HUES48 (cell line): ENCODE data around the gene CCDC78.
A peak's percentile ranks its signal among the peaks of the same experiment; 100 is the strongest.
"Not testable (repeated sequence)": the region's sequence is repeated elsewhere in the genome, so short reads cannot be mapped to it uniquely, and the experiment has no call there.

ENCODE experiments used
- H3K27ac ChIP-seq: one replicate; pipeline ENCODE4 v1.7.0; 2013; ENCODE audit warnings: low read depth, low read length, inconsistent platforms
- H3K27me3 ChIP-seq: 2 replicates; pipeline ENCODE4 v1.6.1; 2013; ENCODE audit warnings: mild to moderate bottlenecking, low read length; ENCODE audit not compliant: control insufficient read depth, insufficient read depth
- H3K36me3 ChIP-seq: 2 replicates; pipeline ENCODE4 v1.6.1; 2013; ENCODE audit warnings: low read length; ENCODE audit not compliant: control insufficient read depth, insufficient read depth
- H3K4me1 ChIP-seq: 2 replicates; pipeline ENCODE4 v1.6.1; 2013; ENCODE audit warnings: mild to moderate bottlenecking, low read length; ENCODE audit not compliant: control insufficient read depth, insufficient read depth
- H3K4me3 ChIP-seq: 2 replicates; pipeline ENCODE4 v1.5.1; 2013; ENCODE audit warnings: mild to moderate bottlenecking, low read depth, low read length
- H3K9ac ChIP-seq: 2 replicates; pipeline ENCODE4 v1.6.1; 2013; ENCODE audit warnings: mild to moderate bottlenecking, low read depth, low read length, moderate library complexity
- H3K9me3 ChIP-seq: 2 replicates; pipeline ENCODE4 v1.6.1; 2013; ENCODE audit warnings: low read length; ENCODE audit not compliant: control insufficient read depth, insufficient read depth

Gene CCDC78

GRCh38 chr16:745739-746138 is 19.5 kb upstream of the CCDC78 start:
- Histone ChIP-seq H3K4me3 (no peak overlapping the region), H3K4me1 (peaks cover 2% of the 10 kb centered on the region; the same call in 1 of the 2 replicates), H3K9ac (no peak overlapping the region), H3K27me3 (no peaks in the 10 kb centered on the region), H3K36me3 (no peaks in the 10 kb centered on the region), H3K27ac (no peak overlapping the region), H3K9me3 (no peaks in the 10 kb centered on the region)

GRCh38 chr16:743794-744500 is 17.7 kb upstream of the CCDC78 start:
- Histone ChIP-seq H3K36me3 (no peaks in the 10 kb centered on the region), H3K9ac (no peak overlapping the region), H3K4me3 (no peak overlapping the region), H3K27me3 (no peaks in the 10 kb centered on the region), H3K27ac (no peak overlapping the region), H3K9me3 (no peaks in the 10 kb centered on the region), H3K4me1 (no peaks in the 10 kb centered on the region)

GRCh38 chr16:742894-743293 is 16.7 kb upstream of the CCDC78 start:
- not testable (repeated sequence) for H3K9me3 ChIP-seq, H3K27me3 ChIP-seq, H3K27ac ChIP-seq

GRCh38 chr16:741986-742629 is 15.9 kb upstream of the CCDC78 start:
- Histone ChIP-seq H3K36me3 (peaks cover 8% of the 10 kb centered on the region; the same call in 1 of the 2 replicates), H3K27me3 (no peaks in the 10 kb centered on the region), H3K4me1 (no peaks in the 10 kb centered on the region), H3K9ac (no peak overlapping the region), H3K4me3 (no peak overlapping the region), H3K9me3 (no peaks in the 10 kb centered on the region), H3K27ac (no peak overlapping the region)

More at GRCh38 chr16:742894-743293, 16.7 kb upstream of the CCDC78 start:
- H3K36me3 ChIP-seq, H3K4me3 ChIP-seq, H3K9ac ChIP-seq, H3K4me1 ChIP-seq: not testable (repeated sequence)

GRCh38 chr16:740764-741505 is 14.7 kb upstream of the CCDC78 start, which contains the start of gene CIAO3:
Gene CIAO3 (minus strand): TSS chr16:740997. CDS start chr16:740985, 12 bp downstream.
- H3K4me3 ChIP-seq, result peak within 1 kb of the TSS; percentile 83
- no peaks in the 10 kb centered on the region for H3K9me3 ChIP-seq
- H3K27me3 ChIP-seq, result no peaks in the 10 kb centered on the region
- H3K4me1 ChIP-seq, result no peaks in the 10 kb centered on the region
- H3K27ac ChIP-seq, result peak within 1 kb of the TSS; percentile 64
- H3K9ac ChIP-seq, result peak within 1 kb of the TSS; percentile 87
- peaks cover 20% of the 10 kb centered on the region for H3K36me3 ChIP-seq

GRCh38 chr16:740459-740763 is 14.2 kb upstream of the CCDC78 start:
- peak overlapping the region; percentile 71; the same call in 1 of the 2 replicates for H3K9ac ChIP-seq
- peak overlapping the region; percentile 64 for H3K27ac ChIP-seq

GRCh38 chr16:739560-740458 is 13.6 kb upstream of the CCDC78 start:
- Histone ChIP-seq H3K9ac (peak overlapping the region; percentile 71; the same call in 1 of the 2 replicates), H3K9me3 (no peaks in the 10 kb centered on the region), H3K36me3 (peaks cover 23% of the 10 kb centered on the region), H3K4me1 (no peaks in the 10 kb centered on the region), H3K4me3 (peak overlapping the region; percentile 83), H3K27me3 (no peaks in the 10 kb centered on the region), H3K27ac (no peak overlapping the region)

More at GRCh38 chr16:740459-740763, 14.2 kb upstream of the CCDC78 start:
- Histone ChIP-seq H3K9me3 (no peaks in the 10 kb centered on the region), H3K27me3 (no peaks in the 10 kb centered on the region), H3K36me3 (peaks cover 23% of the 10 kb centered on the region), H3K4me1 (no peaks in the 10 kb centered on the region), H3K4me3 (peak overlapping the region; percentile 83)

GRCh38 chr16:736936-737481 is 10.8 kb upstream of the CCDC78 start:
- Histone ChIP-seq H3K27ac (no peak overlapping the region), H3K9ac (no peak overlapping the region), H3K4me3 (no peak overlapping the region), H3K9me3 (no peaks in the 10 kb centered on the region), H3K4me1 (no peaks in the 10 kb centered on the region), H3K27me3 (no peaks in the 10 kb centered on the region), H3K36me3 (peaks cover 34% of the 10 kb centered on the region)

- no peaks in the 10 kb centered on the region for H3K27me3 ChIP-seq
- no peaks in the 10 kb centered on the region for H3K4me1 ChIP-seq
- peaks cover 39% of the 10 kb centered on the region for H3K36me3 ChIP-seq
- no peaks in the 10 kb centered on the region for H3K9me3 ChIP-seq
- no peak overlapping the region for H3K27ac ChIP-seq
- no peak overlapping the region for H3K4me3 ChIP-seq
- no peak overlapping the region for H3K9ac ChIP-seq
Observed at GRCh38 chr16:735982-736453, 9.8 kb upstream of the CCDC78 start.
